ENCODE results near the gene EPHA10.
"Not testable (repeated sequence)": the region's sequence is repeated elsewhere in the genome, so short reads cannot be mapped to it uniquely, and the experiment has no call there.

- TF ChIP-seq CTCF (IDR thresholded peaks at IDR 0.05; ENCODE audit: poor library complexity, severe bottlenecking); REST (IDR thresholded peaks at IDR 0.05; ENCODE audit: borderline replicate concordance); RAD21 (conservative IDR thresholded peaks at IDR 0.05); EZH2 (IDR thresholded peaks at IDR 0.05; ENCODE audit: borderline replicate concordance, insufficient read depth, low read length, poor library complexity, severe bottlenecking); TAF1 (IDR thresholded peaks at IDR 0.05; ENCODE audit: low read depth); POLR2AphosphoS5 (IDR thresholded peaks at IDR 0.05); MXI1 (conservative IDR thresholded peaks at IDR 0.05; ENCODE audit: poor library complexity, severe bottlenecking); EP300 (conservative IDR thresholded peaks at IDR 0.05; ENCODE audit: poor library complexity, severe bottlenecking); SMC3 (conservative IDR thresholded peaks at IDR 0.05; ENCODE audit: poor library complexity): not testable (repeated sequence)
Measured at GRCh38 chr1:37771440-37771839, 6.5 kb upstream of the EPHA10 start.
